LNCaP clone FGC (cell line): ENCODE measurements around the gene SNAI1.
A peak's percentile ranks its signal among the peaks of the same experiment; 100 is the strongest.
"Not testable (repeated sequence)": the region's sequence is repeated elsewhere in the genome, so short reads cannot be mapped to it uniquely, and the experiment has no call there.

Experiments used
- DNase-seq: peaks from one replicate; pipeline ENCODE4 v3.0.0-alpha.2; 2011; ENCODE audit warnings: low read depth
- H3K4me3 ChIP-seq: 2 replicates; pipeline ENCODE4 v1.5.1; 2011; ENCODE audit warnings: mild to moderate bottlenecking, low read depth, low read length, control low read depth
- CTCF ChIP-seq: IDR thresholded peaks from 2 replicates; pipeline ENCODE4 v1.5.1; 2012; ENCODE audit warnings: mild to moderate bottlenecking; ENCODE audit not compliant: control insufficient read depth, insufficient read depth; ENCODE audit errors: extremely low read depth

The SNAI1 gene

GRCh38 chr20:49973981-49974380 is 8.8 kb upstream of the SNAI1 start:
- no peak for TF ChIP-seq CTCF
- no peak for DNase-seq

GRCh38 chr20:49976542-49976941 is 6.2 kb upstream of the SNAI1 start:
- DNase-seq = no peak
- no peak overlapping the region for H3K4me3 ChIP-seq
- no peak for TF ChIP-seq CTCF

More at GRCh38 chr20:49973981-49974380, 8.8 kb upstream of the SNAI1 start:
- no peak overlapping the region for H3K4me3 ChIP-seq

DNA sequence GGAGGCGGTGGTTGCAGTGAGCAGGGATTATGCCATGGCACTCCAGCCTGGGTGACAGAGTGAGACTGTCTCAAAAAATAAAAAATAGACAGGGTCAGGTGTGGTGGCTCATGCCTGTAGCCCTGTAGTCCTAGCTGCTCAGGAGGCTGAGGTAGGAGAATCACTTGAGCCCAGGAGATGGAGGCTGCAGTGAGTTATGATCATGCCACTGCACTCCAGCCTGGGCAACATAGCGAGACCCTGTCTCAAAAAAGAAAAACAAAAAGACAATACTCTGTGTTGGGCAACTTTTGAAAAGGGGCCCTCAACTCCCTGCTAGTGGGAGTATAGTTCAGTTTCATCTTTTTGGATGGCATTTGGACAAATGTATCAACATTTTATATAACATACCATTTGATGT is 5.0 kb upstream of the SNAI1 start:
- DNase-seq, H3K4me3 ChIP-seq: not testable (repeated sequence)

DNA sequence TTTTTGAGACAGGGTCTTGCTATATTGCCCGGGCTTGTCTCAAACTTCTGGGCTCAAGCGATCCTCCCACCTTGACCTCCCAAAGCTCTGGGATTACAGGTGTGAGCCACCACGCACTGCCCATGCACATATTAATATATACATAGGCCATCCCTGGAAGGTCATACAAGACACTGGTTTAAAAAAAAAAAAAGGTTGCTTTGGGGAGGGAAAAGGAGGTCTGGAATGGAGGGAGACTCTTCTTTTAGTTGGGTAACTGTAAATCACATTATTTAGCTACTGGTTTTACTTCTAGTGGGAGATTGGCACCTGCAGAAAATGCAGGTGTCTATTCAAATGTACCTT is 4.1 kb upstream of the SNAI1 start:
- H3K4me3 ChIP-seq = no peak overlapping the region
- DNase-seq = no peak
- no peak for TF ChIP-seq CTCF

GRCh38 chr20:49979030-49979832 is 3.5 kb upstream of the SNAI1 start:
- TF ChIP-seq CTCF = peak; percentile 97
- DNase-seq = no peak
- no peak overlapping the region for H3K4me3 ChIP-seq

DNA sequence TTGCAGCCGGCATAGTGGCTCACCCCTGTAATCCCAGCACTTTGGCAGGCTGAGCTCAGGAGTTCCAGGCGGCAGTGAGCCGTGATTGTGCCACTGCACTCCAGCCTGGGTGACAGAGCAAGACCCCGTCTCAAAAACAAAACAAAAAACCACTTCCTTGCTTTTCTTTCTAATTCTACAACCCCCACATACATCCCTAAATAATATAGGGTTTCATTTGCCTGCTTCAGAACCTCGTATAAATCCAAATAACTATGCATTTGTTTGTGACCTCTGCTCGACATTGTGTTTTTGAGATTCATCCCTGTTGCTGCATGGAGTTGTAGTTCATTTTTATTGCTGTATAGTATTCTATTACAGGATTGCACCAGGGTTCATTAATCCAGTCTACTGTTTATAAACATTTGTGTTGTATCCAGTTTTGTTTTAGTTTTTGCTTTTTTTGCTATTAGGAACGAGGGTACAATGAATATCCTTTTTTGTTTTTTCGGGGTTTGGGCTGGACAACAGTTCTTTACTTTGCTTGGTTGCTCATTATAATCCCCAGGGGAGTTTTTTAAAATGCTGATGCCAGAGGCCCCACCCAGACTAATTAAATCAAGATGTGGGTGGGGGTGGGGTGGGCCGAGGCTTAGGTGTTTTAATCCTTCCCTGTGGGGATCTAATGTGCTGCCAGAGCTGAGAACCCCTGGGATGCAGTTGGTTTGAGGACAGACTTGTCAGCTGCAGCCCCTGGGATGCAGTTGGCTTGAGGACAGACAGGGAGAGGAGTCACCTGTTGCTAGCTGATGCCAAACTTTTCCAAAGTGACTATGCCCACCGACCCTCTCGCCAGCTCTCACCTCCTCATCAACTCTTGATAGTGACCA is 2.4 kb upstream of the SNAI1 start:
- no peak for DNase-seq
- TF ChIP-seq CTCF = no peak

DNA sequence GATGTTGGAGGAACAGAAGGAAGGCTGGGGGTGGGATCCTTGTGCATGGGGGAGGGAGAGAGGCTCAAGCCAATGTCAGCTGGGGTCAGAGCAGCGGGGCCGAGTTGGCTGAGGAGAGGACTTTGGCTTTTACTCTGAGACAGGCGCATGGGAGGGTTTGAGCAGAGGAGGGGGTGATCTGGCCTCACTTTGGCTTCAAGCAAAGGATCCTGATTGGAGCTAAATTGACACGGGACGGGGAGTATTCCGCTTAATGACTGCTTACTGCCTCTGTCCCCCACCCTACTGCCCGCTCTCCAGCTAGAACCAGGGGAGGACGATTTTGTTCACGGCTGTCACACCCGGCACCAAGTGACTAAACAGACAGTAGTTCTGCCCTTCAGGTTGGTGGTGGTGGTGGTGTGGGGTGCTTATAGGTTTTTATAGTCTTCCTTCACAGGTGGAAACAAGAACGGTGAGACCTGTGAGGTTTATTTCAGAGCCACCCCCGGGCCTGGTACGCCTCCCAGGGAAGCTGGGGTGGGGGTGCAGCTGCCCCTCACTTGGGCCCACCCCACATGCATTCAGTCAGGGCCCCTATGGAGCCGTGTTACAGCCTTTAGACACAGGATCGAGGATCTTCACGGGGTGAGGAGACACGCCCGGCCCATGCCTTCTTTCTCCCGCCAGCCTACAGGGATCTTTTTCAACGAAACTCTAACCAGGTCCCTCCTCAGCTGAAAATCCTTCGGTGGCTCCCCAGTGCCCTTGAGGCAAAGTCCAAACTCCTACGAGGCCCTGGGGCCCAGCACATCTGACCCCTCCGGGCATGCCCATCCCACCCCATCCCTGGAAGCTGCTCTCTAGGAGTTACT is 1.3 kb upstream of the SNAI1 start:
- H3K4me3 ChIP-seq = no peak overlapping the region
- no peak for DNase-seq
- TF ChIP-seq CTCF = no peak

More for the DNA sequence above, 2.4 kb upstream of the SNAI1 start:
- no peak overlapping the region for H3K4me3 ChIP-seq
